Karpas-422 (cell line): ENCODE measurements around the gene MPEG1. TPM values are rescaled to one million over a fixed set of nuclear protein-coding genes. Genes with fewer than 3 reads are reported as not detected.

ENCODE experiments used
- DNase-seq: peaks from one replicate; pipeline ENCODE4 v3.0.0-alpha.2; 2015
- H2AFZ ChIP-seq: fragments of 200-600 bp; sonication (generic); 2 replicates; pipeline ENCODE4 v1.6.1; 2014; ENCODE audit warnings: antibody characterized with exemption, low read length, mixed read lengths
- H3K27ac ChIP-seq: fragments of 200-600 bp; sonication (generic); 2 replicates; pipeline ENCODE4 v1.5.1; 2014; ENCODE audit warnings: mild to moderate bottlenecking, low read length, moderate library complexity
- H3K27me3 ChIP-seq: fragments of 200-600 bp; sonication (generic); 2 replicates; pipeline ENCODE4 v1.6.1; 2014; ENCODE audit warnings: low read length, mixed read lengths
- H3K36me3 ChIP-seq: fragments of 200-600 bp; sonication (generic); 2 replicates; pipeline ENCODE4 v1.6.1; 2014; ENCODE audit warnings: low read length, mixed read lengths; ENCODE audit not compliant: insufficient read depth
- H3K4me1 ChIP-seq: fragments of 200-600 bp; sonication (generic); 2 replicates; pipeline ENCODE4 v1.6.1; 2014; ENCODE audit warnings: mild to moderate bottlenecking, low read length, mixed read lengths
- H3K4me2 ChIP-seq: fragments of 200-600 bp; sonication (generic); 2 replicates; pipeline ENCODE4 v1.6.1; 2014; ENCODE audit warnings: low read length, low read depth, mild to moderate bottlenecking; ENCODE audit not compliant: poor library complexity, severe bottlenecking
- H3K4me3 ChIP-seq: fragments of 200-600 bp; sonication (generic); 2 replicates; pipeline ENCODE4 v1.5.1; 2014; ENCODE audit warnings: mild to moderate bottlenecking, antibody characterized with exemption, low read length, mixed read lengths
- H3K79me2 ChIP-seq: fragments of 200-600 bp; sonication (generic); 2 replicates; pipeline ENCODE4 v1.6.1; 2014; ENCODE audit warnings: mild to moderate bottlenecking, low read length, mixed read lengths
- H3K9ac ChIP-seq: fragments of 200-600 bp; sonication (generic); 2 replicates; pipeline ENCODE4 v1.6.0; 2014; ENCODE audit warnings: low read length
- H3K9me2 ChIP-seq: fragments of 200-600 bp; sonication (generic), shearing (Covaris generic); replicated peaks from 2 replicates; pipeline ENCODE4 v1.6.0; 2014; ENCODE audit warnings: mild to moderate bottlenecking, low read length, moderate library complexity; ENCODE audit not compliant: insufficient read depth
- H3K9me3 ChIP-seq: fragments of 300-700, 200-600 bp; sonication (generic); 2 replicates; pipeline ENCODE4 v1.6.1; 2014; ENCODE audit warnings: low read length, mixed read lengths
- H4K20me1 ChIP-seq: fragments of 200-600 bp; sonication (generic); 2 replicates; pipeline ENCODE4 v1.6.1; 2014; ENCODE audit warnings: mild to moderate bottlenecking, antibody characterized with exemption, low read length, low read depth; ENCODE audit not compliant: insufficient read depth
- total RNA-seq: library from RNA; depleted of rRNA; stranded (reverse); fragments of >200 nt; shearing (Covaris generic); gene quantifications from 2 replicates; pipeline ENCODE4 v1.2.3, GENCODE V29; 2014; ENCODE audit warnings: low replicate concordance

Gene MPEG1
- total RNA-seq, 1 experiment from 2014 or later = 80.0 TPM

GRCh38 chr11:59191095-59191494 lies 21.6 kb downstream of the MPEG1 start:
- Histone ChIP-seq H4K20me1 (no peaks in the 10 kb centered on the region), H3K27ac (no peak overlapping the region), H3K9me2 (no peaks in the 10 kb centered on the region), H3K9ac (no peak overlapping the region), H3K27me3 (no peaks in the 10 kb centered on the region), H3K4me3 (no peak overlapping the region), H3K9me3 (no peaks in the 10 kb centered on the region), H2AFZ (no peak overlapping the region), H3K4me2 (no peak overlapping the region), H3K36me3 (no peaks in the 10 kb centered on the region), H3K79me2 (no peaks in the 10 kb centered on the region), H3K4me1 (no peaks in the 10 kb centered on the region)
- DNase-seq = no peak

- Histone ChIP-seq H3K27ac (no peak overlapping the region), H3K79me2 (no peaks in the 10 kb centered on the region), H3K4me2 (no peak overlapping the region), H3K9me2 (no peaks in the 10 kb centered on the region), H3K27me3 (no peaks in the 10 kb centered on the region), H3K9ac (no peak overlapping the region), H3K4me3 (no peak overlapping the region), H3K4me1 (no peaks in the 10 kb centered on the region), H4K20me1 (no peaks in the 10 kb centered on the region), H3K9me3 (no peaks in the 10 kb centered on the region), H2AFZ (no peak overlapping the region), H3K36me3 (no peaks in the 10 kb centered on the region)
- no peak for DNase-seq
Observed at GRCh38 chr11:59189986-59190385, 22.7 kb downstream of the MPEG1 start.

GRCh38 chr11:59188954-59189353 lies 23.8 kb downstream of the MPEG1 start:
- no peak for DNase-seq
- H3K27me3 ChIP-seq = no peaks in the 10 kb centered on the region
- no peak overlapping the region for H3K4me2 ChIP-seq
- H3K36me3 ChIP-seq = no peaks in the 10 kb centered on the region
- H2AFZ ChIP-seq = no peak overlapping the region
- no peaks in the 10 kb centered on the region for H3K9me3 ChIP-seq
- no peak overlapping the region for H3K27ac ChIP-seq
- no peak overlapping the region for H3K4me3 ChIP-seq
- no peaks in the 10 kb centered on the region for H3K79me2 ChIP-seq
- H3K9ac ChIP-seq = no peak overlapping the region
- no peaks in the 10 kb centered on the region for H4K20me1 ChIP-seq
- peaks cover 5% of the 10 kb centered on the region for H3K4me1 ChIP-seq
- H3K9me2 ChIP-seq = no peaks in the 10 kb centered on the region

GRCh38 chr11:59187587-59187986 lies 25.1 kb downstream of the MPEG1 start:
- no peaks in the 10 kb centered on the region for H3K36me3 ChIP-seq
- no peaks in the 10 kb centered on the region for H3K9me3 ChIP-seq
- no peak overlapping the region for H3K4me3 ChIP-seq
- no peak overlapping the region for H3K4me2 ChIP-seq
- no peak overlapping the region for H3K27ac ChIP-seq
- 0 out of 2 replicates have a peak, but pooled peaks cover 3% of the 10 kb centered on the region for H4K20me1 ChIP-seq
- no peak overlapping the region for H3K9ac ChIP-seq
- H3K27me3 ChIP-seq = no peaks in the 10 kb centered on the region
- no peak overlapping the region for H2AFZ ChIP-seq
- DNase-seq = no peak
- H3K4me1 ChIP-seq = peaks cover 6% of the 10 kb centered on the region
- H3K9me2 ChIP-seq = no peaks in the 10 kb centered on the region
- no peaks in the 10 kb centered on the region for H3K79me2 ChIP-seq

- Histone ChIP-seq H3K27me3 (no peaks in the 10 kb centered on the region), H3K9ac (no peak overlapping the region), H2AFZ (no peak overlapping the region), H3K9me2 (no peaks in the 10 kb centered on the region), H3K79me2 (no peaks in the 10 kb centered on the region), H3K4me3 (no peak overlapping the region), H3K27ac (no peak overlapping the region), H3K36me3 (no peaks in the 10 kb centered on the region), H4K20me1 (0 out of 2 replicates have a peak, but pooled peaks cover 3% of the 10 kb centered on the region), H3K4me1 (peaks cover 6% of the 10 kb centered on the region), H3K9me3 (no peaks in the 10 kb centered on the region), H3K4me2 (no peak overlapping the region)
- DNase-seq = no peak
Observed at GRCh38 chr11:59187035-59187434, 25.7 kb downstream of the MPEG1 start.

GRCh38 chr11:59186130-59186594 lies 26.6 kb downstream of the MPEG1 start:
- no peaks in the 10 kb centered on the region for H3K36me3 ChIP-seq
- H3K4me2 ChIP-seq = no peak overlapping the region
- no peak overlapping the region for H3K4me3 ChIP-seq
- peak; percentile 86 for DNase-seq
- H3K9me3 ChIP-seq = no peaks in the 10 kb centered on the region
- no peaks in the 10 kb centered on the region for H3K27me3 ChIP-seq
- H3K9ac ChIP-seq = no peak overlapping the region
- H4K20me1 ChIP-seq = 0 out of 2 replicates have a peak, but pooled peaks cover 3% of the 10 kb centered on the region
- H3K27ac ChIP-seq = no peak overlapping the region
- peaks cover 6% of the 10 kb centered on the region for H3K4me1 ChIP-seq
- no peaks in the 10 kb centered on the region for H3K79me2 ChIP-seq
- H3K9me2 ChIP-seq = no peaks in the 10 kb centered on the region
- peak overlapping the region; percentile 69; the same call in 1 of the 2 replicates for H2AFZ ChIP-seq

GRCh38 chr11:59185386-59185945 lies 27.3 kb downstream of the MPEG1 start:
- no peak overlapping the region for H2AFZ ChIP-seq
- no peak overlapping the region for H3K4me3 ChIP-seq
- no peaks in the 10 kb centered on the region for H3K36me3 ChIP-seq
- H3K9ac ChIP-seq = no peak overlapping the region
- H3K4me1 ChIP-seq = peaks cover 6% of the 10 kb centered on the region
- H3K27ac ChIP-seq = no peak overlapping the region
- H3K9me3 ChIP-seq = no peaks in the 10 kb centered on the region
- H3K27me3 ChIP-seq = no peaks in the 10 kb centered on the region
- no peak overlapping the region for H3K4me2 ChIP-seq
- no peaks in the 10 kb centered on the region for H3K9me2 ChIP-seq
- no peak for DNase-seq
- H3K79me2 ChIP-seq = no peaks in the 10 kb centered on the region
- 0 out of 2 replicates have a peak, but pooled peaks cover 6% of the 10 kb centered on the region for H4K20me1 ChIP-seq

GRCh38 chr11:59184691-59185339 lies 27.9 kb downstream of the MPEG1 start:
- Histone ChIP-seq H3K4me3 (no peak overlapping the region), H3K27me3 (no peaks in the 10 kb centered on the region), H4K20me1 (0 out of 2 replicates have a peak, but pooled peaks cover 6% of the 10 kb centered on the region), H2AFZ (no peak overlapping the region), H3K4me1 (peaks cover 6% of the 10 kb centered on the region), H3K36me3 (no peaks in the 10 kb centered on the region), H3K9me2 (no peaks in the 10 kb centered on the region), H3K79me2 (no peaks in the 10 kb centered on the region), H3K4me2 (no peak overlapping the region), H3K9me3 (no peaks in the 10 kb centered on the region), H3K9ac (no peak overlapping the region), H3K27ac (no peak overlapping the region)
- DNase-seq = no peak
